ENCODE data around the gene SPATA46. TPM values are rescaled to one million over a fixed set of nuclear protein-coding genes. Genes with fewer than 3 reads are reported as not detected.

The SPATA46 gene
- total RNA-seq, 1 experiment from 2014 or later = not detected

DNA sequence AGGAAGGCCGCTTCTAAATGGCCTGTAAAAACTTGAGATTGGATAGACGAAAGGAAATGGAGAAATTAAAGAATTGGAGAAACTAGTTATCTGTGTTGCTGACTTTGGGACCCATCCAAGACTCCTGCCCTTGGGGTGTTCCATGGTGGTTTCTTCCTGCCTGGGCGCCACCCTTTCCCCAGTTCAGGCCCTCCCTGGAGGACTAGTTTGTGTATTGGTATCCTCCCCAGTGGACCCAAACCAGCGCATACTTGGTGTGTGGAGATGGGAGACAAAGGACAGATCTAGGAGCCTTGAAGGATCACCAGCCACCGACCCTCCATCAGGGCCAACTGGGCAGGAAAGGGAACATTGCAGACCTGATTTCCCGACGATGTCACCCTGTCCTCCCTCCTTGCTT is 7.1 kb downstream of the SPATA46 start (continued):
- TF ChIP-seq, protein P1, sequence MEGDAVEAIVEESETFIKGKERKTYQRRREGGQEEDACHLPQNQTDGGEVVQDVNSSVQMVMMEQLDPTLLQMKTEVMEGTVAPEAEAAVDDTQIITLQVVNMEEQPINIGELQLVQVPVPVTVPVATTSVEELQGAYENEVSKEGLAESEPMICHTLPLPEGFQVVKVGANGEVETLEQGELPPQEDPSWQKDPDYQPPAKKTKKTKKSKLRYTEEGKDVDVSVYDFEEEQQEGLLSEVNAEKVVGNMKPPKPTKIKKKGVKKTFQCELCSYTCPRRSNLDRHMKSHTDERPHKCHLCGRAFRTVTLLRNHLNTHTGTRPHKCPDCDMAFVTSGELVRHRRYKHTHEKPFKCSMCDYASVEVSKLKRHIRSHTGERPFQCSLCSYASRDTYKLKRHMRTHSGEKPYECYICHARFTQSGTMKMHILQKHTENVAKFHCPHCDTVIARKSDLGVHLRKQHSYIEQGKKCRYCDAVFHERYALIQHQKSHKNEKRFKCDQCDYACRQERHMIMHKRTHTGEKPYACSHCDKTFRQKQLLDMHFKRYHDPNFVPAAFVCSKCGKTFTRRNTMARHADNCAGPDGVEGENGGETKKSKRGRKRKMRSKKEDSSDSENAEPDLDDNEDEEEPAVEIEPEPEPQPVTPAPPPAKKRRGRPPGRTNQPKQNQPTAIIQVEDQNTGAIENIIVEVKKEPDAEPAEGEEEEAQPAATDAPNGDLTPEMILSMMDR (IDR thresholded peaks at IDR 0.05 in 2 of 3, conservative IDR thresholded peaks at IDR 0.05 in 1 of 3; ENCODE audit: borderline replicate concordance in 1 of 3, insufficient read depth in 1 of 3, low read depth in 2 of 3, low read length in 2 of 3) = no peak
- TF ChIP-seq CEBPB (IDR thresholded peaks at IDR 0.05; ENCODE audit: low read depth) = no peak
- TF ChIP-seq YY1 (IDR thresholded peaks at IDR 0.05; ENCODE audit: extremely low read depth, insufficient replicate concordance, low read depth, low read length) = no peak
- TF ChIP-seq, protein P2, sequence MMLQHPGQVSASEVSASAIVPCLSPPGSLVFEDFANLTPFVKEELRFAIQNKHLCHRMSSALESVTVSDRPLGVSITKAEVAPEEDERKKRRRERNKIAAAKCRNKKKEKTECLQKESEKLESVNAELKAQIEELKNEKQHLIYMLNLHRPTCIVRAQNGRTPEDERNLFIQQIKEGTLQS (IDR thresholded peaks at IDR 0.05) = no peak

DNA sequence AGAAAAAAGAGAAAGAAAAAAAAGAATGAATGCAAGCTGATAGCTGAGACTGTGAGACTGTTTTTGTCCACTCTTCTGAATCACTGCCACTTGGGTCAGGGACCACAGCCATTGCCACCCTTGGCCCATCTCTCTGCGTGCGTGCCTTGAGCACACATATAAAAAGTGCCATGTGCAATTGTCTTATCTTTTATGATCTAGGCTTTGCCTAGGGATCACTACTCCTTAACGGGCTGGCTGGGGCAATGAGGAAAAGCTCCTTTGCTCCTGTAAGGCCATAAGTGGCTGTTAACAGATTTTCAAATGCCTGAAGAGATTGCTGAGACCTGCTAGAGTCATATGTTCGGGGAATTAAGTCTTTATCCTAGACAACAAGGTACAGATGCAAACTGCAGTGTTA is 8.2 kb downstream of the SPATA46 start:
- BruUV-seq (replicated peaks) = no TSS peak
- Histone ChIP-seq H3K27me3 (ENCODE audit: insufficient read depth, low read length) (no peaks in the 10 kb centered on the region), H3K36me3 (ENCODE audit: control insufficient read depth in 1 of 2, insufficient read depth in 2 of 2, low read length in 2 of 2) (peaks cover 0 to 3% of the 10 kb centered on the region in 2 experiments; a peak in 1 of 4 replicates), H3K79me2 (ENCODE audit: insufficient read depth, low read length) (no peaks in the 10 kb centered on the region), H3K9me2 (ENCODE audit: insufficient read depth) (no peaks in the 10 kb centered on the region), H4K20me1 (ENCODE audit: insufficient read depth) (no peaks in the 10 kb centered on the region), H3K27ac (ENCODE audit: low read depth, low read length) (no peak overlapping the region), H3K4me2 (ENCODE audit: low read length) (no peak overlapping the region), H3K9me3 (ENCODE audit: control insufficient read depth in 1 of 2, insufficient read depth in 1 of 2, low read depth in 1 of 2, low read length in 2 of 2) (no peaks in the 10 kb centered on the region), H3K4me1 (ENCODE audit: control insufficient read depth in 1 of 2, insufficient read depth in 2 of 2, low read length in 2 of 2) (peaks cover 5 to 21% of the 10 kb centered on the region in 2 experiments), H2AFZ (ENCODE audit: low read depth, low read length, poor library complexity, severe bottlenecking) (no peak overlapping the region), H3K9ac (ENCODE audit: low read length) (no peak overlapping the region), H3K4me3 (replicated peaks in 1 of 2; ENCODE audit: low read depth in 1 of 2, low read length in 2 of 2) (no peak overlapping the region)
- intact Hi-C loops (cut with micrococcal nuclease) = no loop called here
- ChIA-PET RAD21 (ENCODE audit: low non-redundant PET in 1 of 2, low total read pairs in 2 of 2, uncharacterized antibody in 2 of 2, unreplicated experiment in 2 of 2) (no interaction called here), POLR2A (no interaction called here), CTCF (interaction anchor here (1.3 kb wide), 1 partner anchor 11 kb away, joined by 5 read pairs; no protein-coding TSS in a partner anchor)
- ATAC-seq (no peak), DNase-seq (ENCODE audit: low read depth, low spot score) (no peak)
- no peak for TF ChIP-seq YY1 (IDR thresholded peaks at IDR 0.05; ENCODE audit: extremely low read depth, insufficient replicate concordance, low read depth, low read length)
- TF ChIP-seq, protein P3, sequence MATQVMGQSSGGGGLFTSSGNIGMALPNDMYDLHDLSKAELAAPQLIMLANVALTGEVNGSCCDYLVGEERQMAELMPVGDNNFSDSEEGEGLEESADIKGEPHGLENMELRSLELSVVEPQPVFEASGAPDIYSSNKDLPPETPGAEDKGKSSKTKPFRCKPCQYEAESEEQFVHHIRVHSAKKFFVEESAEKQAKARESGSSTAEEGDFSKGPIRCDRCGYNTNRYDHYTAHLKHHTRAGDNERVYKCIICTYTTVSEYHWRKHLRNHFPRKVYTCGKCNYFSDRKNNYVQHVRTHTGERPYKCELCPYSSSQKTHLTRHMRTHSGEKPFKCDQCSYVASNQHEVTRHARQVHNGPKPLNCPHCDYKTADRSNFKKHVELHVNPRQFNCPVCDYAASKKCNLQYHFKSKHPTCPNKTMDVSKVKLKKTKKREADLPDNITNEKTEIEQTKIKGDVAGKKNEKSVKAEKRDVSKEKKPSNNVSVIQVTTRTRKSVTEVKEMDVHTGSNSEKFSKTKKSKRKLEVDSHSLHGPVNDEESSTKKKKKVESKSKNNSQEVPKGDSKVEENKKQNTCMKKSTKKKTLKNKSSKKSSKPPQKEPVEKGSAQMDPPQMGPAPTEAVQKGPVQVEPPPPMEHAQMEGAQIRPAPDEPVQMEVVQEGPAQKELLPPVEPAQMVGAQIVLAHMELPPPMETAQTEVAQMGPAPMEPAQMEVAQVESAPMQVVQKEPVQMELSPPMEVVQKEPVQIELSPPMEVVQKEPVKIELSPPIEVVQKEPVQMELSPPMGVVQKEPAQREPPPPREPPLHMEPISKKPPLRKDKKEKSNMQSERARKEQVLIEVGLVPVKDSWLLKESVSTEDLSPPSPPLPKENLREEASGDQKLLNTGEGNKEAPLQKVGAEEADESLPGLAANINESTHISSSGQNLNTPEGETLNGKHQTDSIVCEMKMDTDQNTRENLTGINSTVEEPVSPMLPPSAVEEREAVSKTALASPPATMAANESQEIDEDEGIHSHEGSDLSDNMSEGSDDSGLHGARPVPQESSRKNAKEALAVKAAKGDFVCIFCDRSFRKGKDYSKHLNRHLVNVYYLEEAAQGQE (IDR thresholded peaks at IDR 0.05; ENCODE audit: low read depth) = no peak
- TF ChIP-seq SRF (IDR thresholded peaks at IDR 0.05; ENCODE audit: low read depth) = no peak
- TF ChIP-seq TCF7L2 (IDR thresholded peaks at IDR 0.05; ENCODE audit: borderline replicate concordance, extremely low read depth, insufficient read depth, insufficient read length) = no peak
- no peak for TF ChIP-seq SIN3A (IDR thresholded peaks at IDR 0.05; ENCODE audit: low read depth)
- TF ChIP-seq ELF1 (IDR thresholded peaks at IDR 0.05; ENCODE audit: borderline replicate concordance, low read depth) = no peak
- TF ChIP-seq CBX3 (IDR thresholded peaks at IDR 0.05; ENCODE audit: low read depth) = no peak
- no peak for TF ChIP-seq CEBPB (IDR thresholded peaks at IDR 0.05; ENCODE audit: low read depth)
- no peak for TF ChIP-seq ZFX (IDR thresholded peaks at IDR 0.05)
- no peak for TF ChIP-seq JUND (IDR thresholded peaks at IDR 0.05)
- no peak for TF ChIP-seq EGR1 (IDR thresholded peaks at IDR 0.05; ENCODE audit: low read depth)
- TF ChIP-seq POLR2AphosphoS5 (IDR thresholded peaks at IDR 0.05; ENCODE audit: low read depth, low read length) = no peak
- TF ChIP-seq EZH2phosphoT487 (IDR thresholded peaks at IDR 0.05; ENCODE audit: borderline replicate concordance) = no peak
- TF ChIP-seq, protein P4, sequence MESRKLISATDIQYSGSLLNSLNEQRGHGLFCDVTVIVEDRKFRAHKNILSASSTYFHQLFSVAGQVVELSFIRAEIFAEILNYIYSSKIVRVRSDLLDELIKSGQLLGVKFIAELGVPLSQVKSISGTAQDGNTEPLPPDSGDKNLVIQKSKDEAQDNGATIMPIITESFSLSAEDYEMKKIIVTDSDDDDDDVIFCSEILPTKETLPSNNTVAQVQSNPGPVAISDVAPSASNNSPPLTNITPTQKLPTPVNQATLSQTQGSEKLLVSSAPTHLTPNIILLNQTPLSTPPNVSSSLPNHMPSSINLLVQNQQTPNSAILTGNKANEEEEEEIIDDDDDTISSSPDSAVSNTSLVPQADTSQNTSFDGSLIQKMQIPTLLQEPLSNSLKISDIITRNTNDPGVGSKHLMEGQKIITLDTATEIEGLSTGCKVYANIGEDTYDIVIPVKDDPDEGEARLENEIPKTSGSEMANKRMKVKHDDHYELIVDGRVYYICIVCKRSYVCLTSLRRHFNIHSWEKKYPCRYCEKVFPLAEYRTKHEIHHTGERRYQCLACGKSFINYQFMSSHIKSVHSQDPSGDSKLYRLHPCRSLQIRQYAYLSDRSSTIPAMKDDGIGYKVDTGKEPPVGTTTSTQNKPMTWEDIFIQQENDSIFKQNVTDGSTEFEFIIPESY (IDR thresholded peaks at IDR 0.05; ENCODE audit: extremely low read depth, insufficient replicate concordance, low read length) = no peak
- TF ChIP-seq EZH2 (IDR thresholded peaks at IDR 0.05) = no peak
- TF ChIP-seq POLR2A (IDR thresholded peaks at IDR 0.05; ENCODE audit: borderline replicate concordance, extremely low read depth, insufficient read depth, insufficient read length) = no peak
- no peak for TF ChIP-seq RAD21 (IDR thresholded peaks at IDR 0.05; ENCODE audit: low read depth)

All from HCT116 (cell line).